Ishikawa (cell line): Measurements from ENCODE around the gene GALK2.

ENCODE experiments used
- CEBPB ChIP-seq: IDR thresholded peaks from 2 replicates; pipeline ENCODE4 v1.6.1; 2012
- CREB1 ChIP-seq: IDR thresholded peaks from 2 replicates; pipeline ENCODE4 v1.6.1; 2012; ENCODE audit warnings: low read depth
- EGR1 ChIP-seq: IDR thresholded peaks from 2 replicates; pipeline ENCODE4 v1.6.1; 2012
- EP300 ChIP-seq: IDR thresholded peaks from 2 replicates; pipeline ENCODE4 v1.6.1; 2012; ENCODE audit warnings: borderline replicate concordance
- FOXM1 ChIP-seq: IDR thresholded peaks from 2 replicates; pipeline ENCODE4 v1.6.1; 2012; ENCODE audit warnings: low read depth, borderline replicate concordance
- MAX ChIP-seq: IDR thresholded peaks from 2 replicates; pipeline ENCODE4 v1.6.1; 2012
- NFIC ChIP-seq: IDR thresholded peaks from 2 replicates; pipeline ENCODE4 v1.6.1; 2012
- RAD21 ChIP-seq: IDR thresholded peaks from 2 replicates; pipeline ENCODE4 v1.6.1; 2012; ENCODE audit warnings: low read depth
- REST ChIP-seq: IDR thresholded peaks from 2 replicates; pipeline ENCODE4 v1.6.1; 2012; ENCODE audit warnings: low read depth, mild to moderate bottlenecking
- TAF1 ChIP-seq: IDR thresholded peaks from 2 replicates; pipeline ENCODE4 v1.6.1; 2012; ENCODE audit warnings: low read depth, mild to moderate bottlenecking
- TCF12 ChIP-seq: IDR thresholded peaks from 2 replicates; pipeline ENCODE4 v1.6.1; 2012; ENCODE audit warnings: low read depth
- TEAD4 ChIP-seq: IDR thresholded peaks from 2 replicates; pipeline ENCODE4 v1.6.1; 2012
- USF1 ChIP-seq: IDR thresholded peaks from 2 replicates; pipeline ENCODE4 v1.6.1; 2012
- YY1 ChIP-seq: IDR thresholded peaks from 2 replicates; pipeline ENCODE4 v1.6.1; 2012; ENCODE audit warnings: low read depth
- ZBTB7A ChIP-seq: IDR thresholded peaks from 2 replicates; pipeline ENCODE4 v1.6.1; 2012; ENCODE audit warnings: low read depth

Gene GALK2

GRCh38 chr15:49279521-49280456 is 109.7 kb downstream of the GALK2 start:
- no peak for TF ChIP-seq USF1

GRCh38 chr15:49282366-49282765 is 112.3 kb downstream of the GALK2 start:
- TF ChIP-seq EP300 = no peak
- TF ChIP-seq YY1 = no peak
- TF ChIP-seq FOXM1 = no peak
- TF ChIP-seq RAD21 = no peak
- TF ChIP-seq TAF1 = no peak
- TF ChIP-seq REST = no peak
- TF ChIP-seq EGR1 = no peak
- no peak for TF ChIP-seq ZBTB7A
- TF ChIP-seq NFIC = no peak
- TF ChIP-seq TCF12 = no peak
- no peak for TF ChIP-seq CEBPB
- TF ChIP-seq TEAD4 = no peak
- TF ChIP-seq USF1 = no peak
- no peak for TF ChIP-seq MAX

- TF ChIP-seq TCF12 = no peak
- no peak for TF ChIP-seq TAF1
- TF ChIP-seq CREB1 = no peak
- no peak for TF ChIP-seq FOXM1
- no peak for TF ChIP-seq CEBPB
- TF ChIP-seq ZBTB7A = no peak
- no peak for TF ChIP-seq RAD21
- no peak for TF ChIP-seq TEAD4
- no peak for TF ChIP-seq EP300
- no peak for TF ChIP-seq MAX
- TF ChIP-seq NFIC = no peak
- TF ChIP-seq USF1 = no peak
- TF ChIP-seq REST = no peak
- TF ChIP-seq EGR1 = no peak
- TF ChIP-seq YY1 = no peak
Observed at GRCh38 chr15:49286649-49287404, 116.8 kb downstream of the GALK2 start.

- no peak for TF ChIP-seq YY1
- TF ChIP-seq FOXM1 = no peak
- TF ChIP-seq EP300 = no peak
- TF ChIP-seq TCF12 = no peak
- TF ChIP-seq TAF1 = no peak
- no peak for TF ChIP-seq NFIC
- no peak for TF ChIP-seq EGR1
- TF ChIP-seq CREB1 = no peak
- no peak for TF ChIP-seq TEAD4
- no peak for TF ChIP-seq RAD21
- TF ChIP-seq ZBTB7A = no peak
- TF ChIP-seq USF1 = no peak
- TF ChIP-seq REST = no peak
- TF ChIP-seq MAX = no peak
- TF ChIP-seq CEBPB = no peak
Observed at GRCh38 chr15:49287481-49287880, 117.4 kb downstream of the GALK2 start.
